DMS79 treated with DMSO at 0.1 percent for 48 hours (cell line): ENCODE results near the gene CFAP161.
"Not testable (repeated sequence)": the region's sequence is repeated elsewhere in the genome, so short reads cannot be mapped to it uniquely, and the experiment has no call there.

Experiments
- DNase-seq: peaks from one replicate; lab custom pipeline; 2025; lab: John Stamatoyannopoulos, UW

Gene CFAP161

GRCh38 chr15:81157939-81158223 lies 23.8 kb downstream of the CFAP161 start:
- DNase-seq: no peak

GRCh38 chr15:81158561-81158960 lies 24.5 kb downstream of the CFAP161 start:
- not testable (repeated sequence) for DNase-seq

GRCh38 chr15:81160312-81161159 lies 26.5 kb downstream of the CFAP161 start:
- peak; percentile 13 for DNase-seq

GRCh38 chr15:81161160-81161673 lies 27.1 kb downstream of the CFAP161 start:
- no peak for DNase-seq

GRCh38 chr15:81161851-81162250 lies 27.8 kb downstream of the CFAP161 start:
- DNase-seq: no peak

- no peak for DNase-seq
Measured at GRCh38 chr15:81163961-81164800, 30.1 kb downstream of the CFAP161 start.

GRCh38 chr15:81165535-81165934 lies 31.5 kb downstream of the CFAP161 start:
- no peak for DNase-seq

GRCh38 chr15:81166636-81167305 lies 32.7 kb downstream of the CFAP161 start:
- DNase-seq: no peak

- no peak for DNase-seq
Measured at GRCh38 chr15:81168131-81168526, 34.1 kb downstream of the CFAP161 start.

- no peak for DNase-seq
Measured at GRCh38 chr15:81168644-81169043, 34.6 kb downstream of the CFAP161 start.

- DNase-seq: peak; percentile 16
Measured at GRCh38 chr15:81170511-81170910, 36.4 kb downstream of the CFAP161 start.

- no peak for DNase-seq
Measured at GRCh38 chr15:81171286-81171685, 37.2 kb downstream of the CFAP161 start.

GRCh38 chr15:81174125-81174791 lies 40.2 kb downstream of the CFAP161 start:
- DNase-seq: no peak

- no peak for DNase-seq
Measured at GRCh38 chr15:81174792-81175327, 40.8 kb downstream of the CFAP161 start.

GRCh38 chr15:81175496-81175895 lies 41.4 kb downstream of the CFAP161 start:
- no peak for DNase-seq

- no peak for DNase-seq
Measured at GRCh38 chr15:81176291-81176893, 42.3 kb downstream of the CFAP161 start.

- DNase-seq: no peak
Measured at GRCh38 chr15:81178365-81178764, 44.3 kb downstream of the CFAP161 start.

- no peak for DNase-seq
Measured at GRCh38 chr15:81181220-81181619, 47.1 kb downstream of the CFAP161 start.

GRCh38 chr15:81182031-81182755 lies 48.1 kb downstream of the CFAP161 start:
- no peak for DNase-seq

GRCh38 chr15:81182756-81183438 lies 48.8 kb downstream of the CFAP161 start:
- no peak for DNase-seq
